ENCODE results near the gene ACTN2. TPM values are rescaled to one million over a fixed set of nuclear protein-coding genes. Genes with fewer than 3 reads are reported as not detected.

The ACTN2 gene
- polyA plus RNA-seq, 3 donors: 0.07 TPM; not detected in 2

DNA sequence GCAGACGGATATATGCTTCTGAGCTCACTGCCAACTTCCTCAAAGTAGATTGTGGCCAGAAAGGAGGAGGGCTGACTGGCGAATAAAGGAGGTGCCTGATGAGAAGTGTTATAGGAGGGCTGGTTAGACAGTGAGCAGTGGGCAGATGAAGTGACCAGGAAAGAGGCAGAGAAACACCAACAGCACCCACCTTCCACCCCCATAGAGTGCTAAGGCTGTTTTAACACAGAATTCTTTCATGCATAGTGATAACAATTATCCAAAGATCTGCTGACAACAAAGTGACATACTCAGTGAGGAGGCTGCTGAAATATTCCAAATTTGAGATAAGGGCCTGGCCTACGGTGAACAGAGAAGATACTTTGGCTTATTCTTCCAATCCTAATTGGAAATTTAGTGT is 87.6 kb downstream of the ACTN2 start:
- Histone ChIP-seq H3K4me2 (replicated peaks; ENCODE audit: extremely low read depth, low read length, poor library complexity, severe bottlenecking) (no peak overlapping the region), H3K9me3 (replicated peaks in 1 of 2; ENCODE audit: control insufficient read depth in 1 of 2, insufficient read depth in 1 of 2, low read length in 2 of 2) (peaks cover 0 to 4% of the 10 kb centered on the region in 2 donors), H2AFZ (ENCODE audit: insufficient read depth, low read depth, low read length, poor library complexity, severe bottlenecking) (peak overlapping the region; percentile 3), H3K27ac (ENCODE audit: low read depth in 1 of 2, low read length in 2 of 2) (no peak overlapping the region), H3K4me3 (replicated peaks in 1 of 3; ENCODE audit: low read depth in 2 of 3, low read length in 3 of 3) (no peak overlapping the region), H3K36me3 (replicated peaks in 1 of 2; ENCODE audit: control insufficient read depth in 1 of 2, insufficient read depth in 2 of 2, low read length in 2 of 2) (no peaks in the 10 kb centered on the region), H4K20me1 (ENCODE audit: insufficient read depth, low read length) (no peaks in the 10 kb centered on the region), H3K9ac (ENCODE audit: insufficient read depth, low read length, poor library complexity, severe bottlenecking) (no peak overlapping the region), H3K4me1 (ENCODE audit: control insufficient read depth in 1 of 2, insufficient read depth in 2 of 2, low read length in 2 of 2) (no peaks in the 10 kb centered on the region), H3K27me3 (ENCODE audit: control insufficient read depth in 2 of 2, insufficient read depth in 2 of 2, low read length in 2 of 2) (no peaks in the 10 kb centered on the region), H3K79me2 (ENCODE audit: insufficient read depth, low read length) (no peaks in the 10 kb centered on the region)
- H3K36me3 Mint-ChIP-seq: no peaks in the 10 kb centered on the region
- H3K9me3 Mint-ChIP-seq: peaks cover 1 to 14% (median 10%) of the 10 kb centered on the region in 7 donors
- intact Hi-C loops (cut with micrococcal nuclease): no loop called here
- DNase-seq: no peak
- TF ChIP-seq, protein P1, sequence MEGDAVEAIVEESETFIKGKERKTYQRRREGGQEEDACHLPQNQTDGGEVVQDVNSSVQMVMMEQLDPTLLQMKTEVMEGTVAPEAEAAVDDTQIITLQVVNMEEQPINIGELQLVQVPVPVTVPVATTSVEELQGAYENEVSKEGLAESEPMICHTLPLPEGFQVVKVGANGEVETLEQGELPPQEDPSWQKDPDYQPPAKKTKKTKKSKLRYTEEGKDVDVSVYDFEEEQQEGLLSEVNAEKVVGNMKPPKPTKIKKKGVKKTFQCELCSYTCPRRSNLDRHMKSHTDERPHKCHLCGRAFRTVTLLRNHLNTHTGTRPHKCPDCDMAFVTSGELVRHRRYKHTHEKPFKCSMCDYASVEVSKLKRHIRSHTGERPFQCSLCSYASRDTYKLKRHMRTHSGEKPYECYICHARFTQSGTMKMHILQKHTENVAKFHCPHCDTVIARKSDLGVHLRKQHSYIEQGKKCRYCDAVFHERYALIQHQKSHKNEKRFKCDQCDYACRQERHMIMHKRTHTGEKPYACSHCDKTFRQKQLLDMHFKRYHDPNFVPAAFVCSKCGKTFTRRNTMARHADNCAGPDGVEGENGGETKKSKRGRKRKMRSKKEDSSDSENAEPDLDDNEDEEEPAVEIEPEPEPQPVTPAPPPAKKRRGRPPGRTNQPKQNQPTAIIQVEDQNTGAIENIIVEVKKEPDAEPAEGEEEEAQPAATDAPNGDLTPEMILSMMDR (IDR thresholded peaks at IDR 0.05): no peak
- H3K4me3 Mint-ChIP-seq: no peak overlapping the region
- H3K27ac Mint-ChIP-seq: no peak overlapping the region
- H3K27me3 Mint-ChIP-seq (ENCODE audit: low read depth in 3 of 3): peaks cover 7 to 10% (median 8%) of the 10 kb centered on the region in 3 donors
- peaks cover 2% of the 10 kb centered on the region for H3K4me1 Mint-ChIP-seq
- WGBS (ENCODE audit: insufficient coverage): no CpG with 5 or more reads among the region's 3 CpGs

DNA sequence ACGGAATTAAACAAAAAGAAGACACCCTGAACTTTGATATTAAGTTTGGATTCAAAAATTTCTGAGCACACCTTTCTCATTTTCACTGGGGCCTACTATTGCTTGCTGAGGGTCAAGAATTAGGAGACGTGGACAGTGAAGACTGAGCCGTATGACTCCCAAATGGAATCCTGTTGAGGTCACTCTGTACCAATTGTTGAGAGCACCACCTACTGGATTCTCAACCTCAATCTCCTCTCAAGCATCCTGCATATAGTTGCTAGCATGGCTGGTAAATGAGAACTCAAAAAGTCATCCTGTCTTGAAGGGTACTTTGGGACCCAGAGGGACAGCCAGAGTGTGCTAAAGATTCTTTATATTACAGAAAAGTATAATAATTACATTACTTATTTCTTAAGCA is 88.6 kb downstream of the ACTN2 start:
- Histone ChIP-seq H4K20me1 (ENCODE audit: insufficient read depth, low read length) (no peaks in the 10 kb centered on the region), H3K27me3 (ENCODE audit: control insufficient read depth in 2 of 2, insufficient read depth in 2 of 2, low read length in 2 of 2) (no peaks in the 10 kb centered on the region), H3K4me2 (replicated peaks; ENCODE audit: extremely low read depth, low read length, poor library complexity, severe bottlenecking) (no peak overlapping the region), H3K36me3 (replicated peaks in 1 of 2; ENCODE audit: control insufficient read depth in 1 of 2, insufficient read depth in 2 of 2, low read length in 2 of 2) (no peaks in the 10 kb centered on the region), H3K4me1 (ENCODE audit: control insufficient read depth in 1 of 2, insufficient read depth in 2 of 2, low read length in 2 of 2) (no peaks in the 10 kb centered on the region), H3K9me3 (replicated peaks in 1 of 2; ENCODE audit: control insufficient read depth in 1 of 2, insufficient read depth in 1 of 2, low read length in 2 of 2) (peaks cover 0 to 12% of the 10 kb centered on the region in 2 donors), H2AFZ (ENCODE audit: insufficient read depth, low read depth, low read length, poor library complexity, severe bottlenecking) (no peak overlapping the region), H3K27ac (ENCODE audit: low read depth in 1 of 2, low read length in 2 of 2) (no peak overlapping the region), H3K4me3 (replicated peaks in 1 of 3; ENCODE audit: low read depth in 2 of 3, low read length in 3 of 3) (no peak overlapping the region), H3K9ac (ENCODE audit: insufficient read depth, low read length, poor library complexity, severe bottlenecking) (no peak overlapping the region), H3K79me2 (ENCODE audit: insufficient read depth, low read length) (no peaks in the 10 kb centered on the region)
- Mint-ChIP-seq H3K4me1 (peaks cover 2% of the 10 kb centered on the region), H3K4me3 (no peak overlapping the region), H3K36me3 (no peaks in the 10 kb centered on the region), H3K9me3 (peaks cover 9 to 23% (median 17%) of the 10 kb centered on the region in 7 donors), H3K27ac (no peak overlapping the region), H3K27me3 (ENCODE audit: low read depth in 3 of 3) (peaks cover 2 to 8% (median 3%) of the 10 kb centered on the region in 3 donors)
- 90% methylated on average over 2 of the region's 3 CpGs for WGBS (ENCODE audit: insufficient coverage)
- TF ChIP-seq, protein P1 (IDR thresholded peaks at IDR 0.05): no peak
- DNase-seq: no peak
- intact Hi-C loops (cut with micrococcal nuclease): no loop called here

All from CD14-positive monocyte (primary cell).